IPS-NIHi7 (cell line): Measurements from ENCODE around the gene CLEC18C.
A peak's percentile ranks its signal among the peaks of the same experiment; 100 is the strongest.
"Not testable (repeated sequence)": the region's sequence is repeated elsewhere in the genome, so short reads cannot be mapped to it uniquely, and the experiment has no call there.

Experiments used
- DNase-seq: peaks from one replicate; pipeline ENCODE4 v3.0.0; 2012; ENCODE audit warnings: mixed read lengths; ENCODE audit errors: extremely low spot score

CLEC18C gene

DNA sequence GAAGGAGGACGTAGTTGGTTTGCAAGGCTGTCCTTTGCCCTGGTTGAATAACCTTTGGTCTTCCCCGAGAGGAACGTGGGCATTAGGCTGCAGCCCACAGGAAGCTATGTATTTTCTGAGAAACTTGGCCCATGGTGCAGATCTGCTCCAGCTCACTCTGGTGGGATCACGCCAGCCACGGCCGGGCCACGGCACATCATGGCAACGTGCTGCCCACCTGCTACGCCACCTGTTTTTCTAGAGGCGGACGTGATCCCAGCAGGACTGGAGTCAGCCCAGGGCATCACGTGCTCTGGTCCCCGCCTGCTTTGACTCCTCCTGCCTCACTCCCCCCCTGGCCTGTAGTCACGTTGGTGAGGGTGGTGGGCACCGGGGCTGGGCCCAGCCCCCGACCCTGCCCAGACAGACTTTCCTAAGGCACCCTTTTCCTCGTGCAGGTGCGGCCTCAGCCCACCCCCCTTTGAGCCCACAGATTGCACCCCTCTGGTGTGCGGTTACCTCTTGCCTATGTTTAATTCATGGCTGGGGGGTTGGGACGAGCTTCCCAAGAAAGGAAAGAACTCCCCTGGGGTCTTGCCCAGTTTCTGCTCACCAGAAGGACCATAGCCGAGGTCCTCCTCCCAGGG lies at the start of gene CLEC18C:
CLEC18C (plus strand) TSS at position 576 of the 626 bp plus-strand sequence. CDS start 492 bp downstream, outside the sequence.
- not testable (repeated sequence) for DNase-seq

DNA sequence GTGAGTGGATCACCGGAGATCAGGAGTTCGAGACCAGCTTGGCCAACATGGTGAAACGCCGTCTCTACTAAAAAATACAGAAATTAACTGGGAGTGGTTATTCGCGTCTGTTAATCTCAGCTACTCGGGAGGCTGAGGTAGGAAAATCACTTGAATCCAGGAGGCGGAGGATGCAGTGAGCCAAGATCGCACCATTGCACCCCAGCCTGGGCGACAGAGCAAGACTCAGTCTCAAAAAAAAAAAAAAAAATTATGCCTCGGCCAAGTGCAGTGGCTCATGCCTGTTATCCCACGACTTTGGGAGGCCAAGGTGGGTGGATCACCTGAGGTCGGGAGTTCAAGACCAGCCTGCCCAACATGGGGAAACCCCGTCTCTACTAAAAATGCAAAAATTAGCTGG lies 49.8 kb upstream of the CLEC18C start:
- DNase-seq = not testable (repeated sequence)

DNA sequence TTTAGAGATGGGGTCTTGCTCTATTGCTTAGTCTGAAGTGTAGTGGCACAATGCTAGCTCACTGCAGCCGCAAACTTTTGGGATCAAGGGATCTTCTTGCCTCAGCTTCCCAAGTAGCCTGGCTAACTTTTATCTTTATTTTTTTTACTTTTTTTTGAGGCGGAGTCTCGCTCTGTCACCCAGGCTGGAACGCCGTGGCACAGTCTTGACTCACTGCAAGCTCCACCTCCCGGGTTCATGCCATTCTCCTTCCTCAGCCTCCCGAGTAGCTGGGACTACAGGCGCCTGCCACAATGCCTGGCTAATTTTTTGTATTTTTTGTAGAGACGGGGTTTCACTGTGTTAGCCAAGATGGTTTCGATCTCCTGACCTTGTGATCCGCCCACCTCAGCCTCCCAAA lies 47.4 kb upstream of the CLEC18C start:
- not testable (repeated sequence) for DNase-seq

DNA sequence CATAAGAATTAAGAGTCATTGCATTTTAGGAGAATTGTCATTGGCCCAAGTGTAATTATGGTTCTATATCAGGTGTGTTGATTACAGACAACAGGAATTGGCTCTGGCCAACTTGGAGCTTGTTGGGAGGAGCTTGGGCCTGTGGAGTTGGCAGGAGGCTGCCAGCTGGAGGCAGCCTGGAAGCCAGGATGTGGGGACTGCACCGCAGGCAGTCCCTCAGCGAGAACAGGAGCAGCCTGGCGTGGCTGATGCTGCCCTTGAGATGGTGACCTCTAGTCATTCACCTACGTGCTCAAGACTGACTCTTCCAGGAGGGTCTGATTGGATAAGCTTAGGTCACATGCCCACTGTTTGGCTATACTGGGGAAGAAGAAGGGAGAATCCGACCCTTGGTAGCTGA lies 45.9 kb upstream of the CLEC18C start:
- DNase-seq = not testable (repeated sequence)

DNA sequence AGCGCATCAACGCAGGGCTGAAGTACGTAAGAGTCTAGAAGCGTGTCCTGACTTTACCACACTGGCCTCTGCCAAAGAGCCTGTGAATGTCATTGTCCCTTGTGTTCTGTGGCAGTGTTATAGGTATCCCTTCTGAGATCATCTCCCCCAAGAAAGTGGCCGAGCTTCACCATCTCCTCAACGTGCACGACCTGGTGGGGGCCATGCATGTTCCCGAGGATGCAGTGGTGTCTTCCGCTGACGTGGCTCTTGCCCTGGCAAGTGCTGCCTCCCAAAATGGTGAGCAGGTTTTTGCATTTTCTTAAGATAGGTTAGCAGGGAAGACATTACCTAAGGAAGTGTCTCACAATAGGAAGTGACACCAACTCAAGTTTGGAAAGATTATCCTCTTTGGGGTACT lies 44.7 kb upstream of the CLEC18C start:
- DNase-seq = not testable (repeated sequence)

DNA sequence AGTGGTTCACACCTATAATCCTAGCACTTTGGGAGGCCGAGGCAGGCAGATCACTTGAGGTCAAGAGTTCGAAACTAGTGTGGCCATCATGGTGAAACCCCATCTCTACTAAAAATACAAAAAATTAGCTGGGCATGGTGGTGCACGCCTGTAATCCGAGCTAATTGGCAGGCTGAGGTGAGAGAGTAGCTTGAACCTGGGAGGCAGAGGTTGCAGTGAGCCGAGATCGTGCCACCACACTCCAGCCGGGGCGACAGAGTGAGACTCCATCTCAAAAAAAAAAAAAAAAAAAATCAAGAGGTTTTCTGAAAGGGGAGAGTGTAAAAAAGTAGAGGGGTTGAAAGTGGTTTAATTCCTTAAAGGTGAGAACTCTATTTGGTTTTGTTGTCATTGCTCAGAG lies 37.8 kb upstream of the CLEC18C start:
- DNase-seq = not testable (repeated sequence)

DNA sequence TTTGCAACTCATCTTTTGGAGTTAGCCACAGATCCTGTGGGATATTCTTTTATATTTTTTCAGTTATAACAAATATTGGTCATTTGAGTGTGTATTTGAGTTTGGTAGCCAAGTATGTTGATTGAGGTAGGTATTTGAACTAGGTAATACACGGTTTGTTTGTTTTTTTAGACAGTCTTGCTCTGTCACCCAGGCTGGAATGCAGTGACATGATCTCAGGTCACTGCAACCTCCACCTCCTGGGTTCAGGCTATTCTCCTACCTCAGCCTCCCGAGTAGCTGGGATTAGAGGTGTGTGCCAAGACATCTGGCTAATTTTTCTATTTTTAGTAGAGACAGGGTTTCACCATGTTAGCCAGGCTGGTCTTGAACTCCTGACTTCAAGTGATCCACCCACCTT lies 37.0 kb upstream of the CLEC18C start:
- not testable (repeated sequence) for DNase-seq

DNA sequence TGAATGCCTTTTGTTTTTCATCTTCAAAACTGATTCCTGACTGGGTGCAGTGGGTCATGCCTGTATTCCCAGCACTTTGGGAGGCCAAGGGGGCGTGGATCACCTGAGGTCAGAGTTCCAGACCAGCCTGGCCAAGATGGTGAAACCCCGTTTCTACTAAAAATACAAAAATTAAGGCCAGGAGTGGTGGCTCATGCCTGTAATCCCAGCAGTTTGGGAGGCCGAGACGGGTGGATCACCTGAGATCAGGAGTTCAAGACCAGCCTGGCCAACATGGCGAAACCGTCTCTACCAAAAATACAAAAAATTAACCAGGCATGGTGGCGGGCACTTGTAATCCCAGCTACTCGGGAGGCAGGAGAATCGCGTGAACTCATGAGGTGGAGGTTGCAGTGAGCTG lies 30.8 kb upstream of the CLEC18C start:
- not testable (repeated sequence) for DNase-seq

DNA sequence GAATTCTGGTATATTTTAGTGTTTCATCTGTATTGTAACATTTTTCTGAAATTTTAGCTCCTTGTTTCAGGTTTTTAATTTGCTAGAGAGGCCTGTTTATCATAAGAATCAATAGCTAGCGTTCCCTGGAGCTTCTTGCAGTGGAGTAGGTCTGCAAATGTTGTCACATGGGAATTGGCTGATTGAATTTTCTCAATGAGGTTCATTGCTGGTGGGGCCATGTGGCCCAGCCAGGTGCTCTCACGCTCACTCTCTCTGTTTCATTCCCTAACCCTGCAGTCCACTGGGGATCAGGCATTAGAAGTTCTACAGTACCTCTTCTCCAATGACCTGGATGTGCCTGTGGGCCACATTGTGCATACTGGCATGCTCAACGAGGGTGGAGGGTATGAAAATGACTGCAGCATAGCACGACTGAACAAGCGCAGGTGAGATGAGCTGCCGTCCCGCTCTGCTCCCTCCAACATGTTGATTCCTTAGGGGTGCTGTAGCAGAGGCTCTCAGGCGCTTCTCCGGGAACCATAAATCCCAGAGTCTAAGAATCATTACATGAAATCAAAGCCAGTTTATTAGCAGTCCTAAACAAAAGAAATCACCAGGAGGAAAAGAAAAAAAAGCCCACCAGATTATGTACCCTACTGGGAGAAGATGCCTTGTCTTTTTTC lies 30.2 kb upstream of the CLEC18C start:
- not testable (repeated sequence) for DNase-seq

DNA sequence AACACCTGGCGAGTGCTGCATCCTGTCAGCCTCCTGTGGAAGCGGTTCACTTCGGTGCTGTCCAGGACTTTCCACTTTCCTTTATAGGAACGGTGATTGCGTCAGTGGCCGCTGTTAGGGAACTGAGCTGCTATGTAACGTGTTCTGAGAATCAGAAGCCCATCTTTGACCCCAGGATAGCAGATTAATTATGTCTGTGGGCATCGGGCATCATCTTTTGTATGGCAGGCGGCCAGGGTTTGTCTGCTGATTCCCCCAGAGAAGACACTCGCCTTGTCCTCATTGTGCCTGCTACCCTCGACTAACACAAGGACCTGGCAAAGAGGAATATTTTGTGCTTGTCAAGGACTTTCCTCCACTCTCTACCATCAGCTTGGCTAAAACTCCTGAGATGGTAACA lies 25.7 kb upstream of the CLEC18C start:
- DNase-seq = not testable (repeated sequence)

DNA sequence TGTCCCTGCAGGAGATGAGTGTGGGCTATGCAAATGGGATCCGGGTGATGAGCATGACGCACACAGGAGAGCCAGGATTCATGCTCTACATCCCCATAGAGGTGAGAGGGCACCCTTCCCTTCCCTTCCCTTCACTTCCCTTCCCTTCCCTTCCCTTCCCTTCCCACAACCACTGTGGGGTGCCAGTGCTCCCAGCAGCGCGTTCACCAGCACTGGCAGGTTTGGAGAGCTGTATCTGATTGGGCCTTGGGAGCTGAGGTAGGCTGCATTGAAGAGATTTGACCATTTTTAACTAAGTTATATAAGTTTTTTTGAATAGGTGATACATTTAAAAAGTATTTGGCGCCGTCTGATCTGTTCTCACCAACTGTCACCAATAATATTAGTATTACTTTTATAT lies 25.1 kb upstream of the CLEC18C start:
- not testable (repeated sequence) for DNase-seq

DNA sequence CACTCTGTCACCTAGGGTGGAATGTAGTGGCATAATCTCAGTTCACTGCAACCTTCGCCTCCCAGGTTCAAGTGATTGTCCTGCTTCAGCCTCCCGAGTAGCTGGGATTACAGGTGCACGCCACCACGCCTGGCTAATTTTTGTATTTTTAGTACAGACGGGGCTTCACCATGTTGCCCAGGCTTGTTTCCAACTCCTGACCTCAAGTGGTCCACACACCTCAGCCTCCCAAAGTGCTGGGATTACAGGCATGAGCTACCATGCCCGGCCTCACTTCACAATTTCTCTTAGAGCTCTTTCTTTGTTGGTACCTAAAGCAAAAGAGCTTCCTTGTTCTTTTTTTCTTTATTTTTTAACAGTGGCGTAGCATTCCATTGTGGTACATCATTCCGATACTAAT lies 24.3 kb upstream of the CLEC18C start:
- DNase-seq = not testable (repeated sequence)

DNA sequence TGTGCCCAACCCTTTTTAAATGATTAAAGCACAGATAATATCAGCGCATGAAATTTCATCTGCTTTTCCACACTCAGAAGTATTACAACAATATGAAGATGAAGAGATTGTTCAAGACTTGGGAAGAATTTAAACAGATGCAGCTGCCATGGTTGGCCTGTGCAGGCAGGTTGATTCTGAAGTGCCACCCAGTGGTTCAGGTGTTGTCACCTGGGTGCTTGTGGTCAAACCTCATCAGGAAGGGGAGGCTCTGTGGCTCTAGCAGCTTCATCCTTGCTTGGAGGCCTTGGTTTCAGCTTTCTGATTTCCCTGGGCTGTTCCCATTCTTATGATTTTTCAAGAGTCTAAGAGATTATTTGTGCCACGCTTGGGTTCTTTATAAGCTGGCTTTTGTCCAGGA lies 22.2 kb upstream of the CLEC18C start:
- DNase-seq = peak; percentile 12

DNA sequence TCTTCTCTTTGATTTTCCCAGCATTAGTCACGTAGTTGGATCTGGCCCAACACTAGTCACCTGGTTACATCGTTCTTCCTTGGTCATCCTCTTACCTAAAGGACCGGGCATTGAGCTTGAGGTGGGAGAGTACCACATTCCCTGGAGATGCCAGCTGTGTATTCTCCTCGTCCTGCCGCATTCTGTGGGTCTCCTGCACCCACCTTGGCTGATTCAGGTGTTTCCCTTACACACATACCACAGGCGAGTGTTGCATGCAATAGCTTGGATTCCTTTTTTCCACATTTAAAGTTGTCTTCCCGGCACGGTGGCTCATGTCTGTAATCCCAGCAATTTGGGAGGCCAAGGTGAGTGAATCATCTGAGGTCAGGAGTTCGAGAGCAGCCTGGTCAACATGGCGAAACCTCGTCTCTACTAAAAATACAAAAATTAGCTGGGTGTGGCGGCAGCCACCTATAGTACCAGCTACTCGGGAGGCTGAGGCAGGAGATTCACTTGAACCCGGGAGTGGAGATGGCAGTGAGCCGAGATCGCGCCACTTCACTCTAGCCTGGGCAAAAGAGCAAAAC lies 21.6 kb upstream of the CLEC18C start:
- DNase-seq = no peak

DNA sequence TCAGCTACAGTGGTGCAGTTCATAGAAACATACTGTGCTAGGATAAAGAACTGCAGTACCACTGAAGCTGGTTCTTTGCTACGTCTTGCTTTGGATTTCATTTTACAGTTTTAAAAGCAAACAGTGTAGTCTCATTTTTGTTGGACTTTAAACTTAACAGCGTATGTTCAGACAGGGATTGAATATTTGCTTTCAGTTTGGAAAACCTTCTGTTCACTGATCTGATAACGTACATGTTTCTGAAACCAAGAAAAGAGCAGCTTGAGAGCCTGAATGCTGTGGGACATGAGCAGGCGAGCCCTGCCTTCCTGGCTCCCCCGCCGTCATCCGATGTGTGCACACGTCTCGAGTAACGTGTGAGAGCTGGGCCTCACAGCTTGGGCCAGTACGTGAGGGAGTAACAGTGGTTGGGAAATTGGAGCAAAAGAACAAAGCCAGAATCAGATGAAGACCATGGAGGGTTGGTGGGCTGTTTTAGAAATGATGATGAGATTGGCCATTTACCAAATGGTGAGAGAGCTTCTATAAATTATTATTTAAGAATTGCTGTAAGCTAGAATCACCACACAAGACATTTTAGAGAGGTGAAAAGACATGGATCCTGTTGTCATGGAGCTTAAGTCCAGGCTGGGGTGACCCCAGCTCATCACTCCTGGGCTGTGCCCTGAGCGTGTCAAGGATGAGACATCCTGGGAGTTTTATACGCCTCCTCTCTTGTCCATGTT lies 20.8 kb upstream of the CLEC18C start:
- no peak for DNase-seq

DNA sequence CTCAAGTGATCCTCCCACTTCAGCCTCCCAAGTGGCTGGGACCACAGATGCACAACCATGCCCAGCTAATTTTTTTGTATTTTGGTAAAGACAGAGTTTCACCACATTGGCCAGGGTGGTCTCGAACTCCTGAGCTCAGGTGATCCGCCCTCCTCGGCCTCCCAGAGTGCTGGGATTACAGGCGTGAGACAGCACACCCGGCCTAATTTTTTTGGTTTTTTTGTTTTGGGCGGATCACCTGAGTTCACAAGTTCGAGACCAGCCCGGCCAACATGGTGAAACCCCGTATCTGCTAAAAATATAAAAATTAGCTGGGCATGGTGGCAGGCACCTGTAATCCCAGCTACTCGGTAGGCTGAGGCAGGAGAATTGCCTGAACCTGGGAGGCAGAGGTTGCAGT lies 18.9 kb upstream of the CLEC18C start:
- DNase-seq = not testable (repeated sequence)

DNA sequence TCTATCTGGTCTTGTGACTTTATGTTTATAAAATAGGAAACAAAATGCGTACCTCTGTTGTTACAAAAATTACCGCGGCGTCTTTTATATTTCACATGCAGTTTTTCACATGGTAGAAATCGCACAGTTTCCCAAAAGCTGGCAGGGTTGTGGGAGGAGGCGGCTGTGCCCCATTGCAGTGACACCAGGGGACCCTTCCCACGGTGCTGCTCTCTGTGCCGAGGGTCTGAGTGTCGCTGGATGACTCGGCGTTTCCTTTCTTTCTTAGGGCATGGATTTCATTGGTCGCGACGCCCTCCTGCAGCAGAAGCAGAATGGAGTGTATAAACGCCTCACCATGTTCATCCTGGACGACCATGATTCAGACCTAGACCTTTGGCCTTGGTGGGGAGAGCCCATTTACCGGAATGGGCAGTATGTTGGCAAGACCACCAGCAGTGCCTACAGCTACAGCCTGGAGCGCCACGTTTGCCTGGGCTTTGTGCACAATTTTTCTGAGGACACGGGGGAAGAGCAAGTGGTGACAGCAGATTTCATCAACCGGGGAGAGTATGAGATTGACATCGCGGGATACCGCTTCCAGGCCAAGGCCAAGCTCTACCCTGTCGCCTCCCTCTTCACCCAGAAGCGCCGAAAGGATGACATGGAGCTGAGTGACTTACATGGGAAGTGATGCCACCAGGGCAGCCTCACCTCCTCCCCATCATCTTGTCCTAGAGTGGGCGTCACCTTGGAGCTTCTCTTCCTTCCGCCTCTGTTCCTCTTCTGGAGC lies 17.2 kb upstream of the CLEC18C start:
- DNase-seq = peak; percentile 13

DNA sequence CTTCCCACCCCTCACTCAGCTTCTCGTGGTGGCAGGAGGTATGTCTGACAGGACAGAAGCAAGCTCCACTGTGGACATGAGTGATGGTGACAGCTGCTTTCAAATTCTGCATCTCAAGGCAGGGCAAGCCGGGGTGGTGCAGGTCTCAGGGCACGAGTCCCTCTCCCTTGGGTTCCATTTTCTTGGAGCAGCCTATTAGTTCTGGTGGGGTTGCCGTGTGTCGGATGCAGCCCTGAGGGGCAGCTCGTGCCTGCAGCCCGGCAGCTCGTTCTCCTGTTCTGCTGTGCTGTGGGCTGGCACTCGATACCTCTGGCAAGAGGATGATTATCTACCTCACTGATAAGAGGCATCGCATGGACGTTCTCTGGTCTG lies 16.5 kb upstream of the CLEC18C start:
- no peak for DNase-seq

DNA sequence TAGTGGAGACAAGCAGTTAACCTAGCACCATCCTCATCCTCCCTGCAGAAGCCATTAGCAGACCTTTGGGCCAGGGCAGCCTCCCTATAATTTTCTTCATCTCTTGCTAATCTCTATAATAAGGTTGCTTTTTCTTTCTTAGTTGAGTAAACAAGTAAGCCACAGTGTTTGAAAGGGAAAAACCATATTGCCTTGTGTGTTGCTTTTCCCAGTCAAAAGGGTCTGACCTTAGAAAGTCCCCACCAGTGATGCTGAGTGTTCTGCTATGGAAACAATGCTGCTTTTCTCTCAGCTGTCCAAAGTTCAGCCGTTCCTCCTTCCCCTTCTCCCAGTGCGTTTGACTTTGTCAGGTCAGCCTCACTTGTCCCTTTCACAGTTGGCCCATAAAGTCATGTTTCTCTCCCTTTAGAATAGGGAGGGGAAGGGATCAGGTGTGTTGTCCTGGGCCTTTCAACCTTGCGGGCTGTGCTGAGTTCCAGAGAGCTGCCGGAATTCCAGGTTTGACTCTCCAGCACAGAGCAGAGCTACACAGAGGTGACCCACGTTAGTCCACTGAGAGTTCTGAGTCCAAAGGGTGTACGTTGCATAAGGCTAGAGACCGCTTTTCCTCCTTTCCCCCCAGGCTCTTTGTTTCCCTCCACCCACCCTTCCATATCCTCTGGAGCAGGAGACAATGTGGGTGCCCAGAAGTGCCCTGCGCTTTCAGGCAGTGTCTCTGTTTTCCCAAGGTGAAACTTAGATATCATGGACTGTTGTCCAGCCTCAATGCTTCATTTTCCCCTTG lies 15.9 kb upstream of the CLEC18C start:
- no peak for DNase-seq

DNA sequence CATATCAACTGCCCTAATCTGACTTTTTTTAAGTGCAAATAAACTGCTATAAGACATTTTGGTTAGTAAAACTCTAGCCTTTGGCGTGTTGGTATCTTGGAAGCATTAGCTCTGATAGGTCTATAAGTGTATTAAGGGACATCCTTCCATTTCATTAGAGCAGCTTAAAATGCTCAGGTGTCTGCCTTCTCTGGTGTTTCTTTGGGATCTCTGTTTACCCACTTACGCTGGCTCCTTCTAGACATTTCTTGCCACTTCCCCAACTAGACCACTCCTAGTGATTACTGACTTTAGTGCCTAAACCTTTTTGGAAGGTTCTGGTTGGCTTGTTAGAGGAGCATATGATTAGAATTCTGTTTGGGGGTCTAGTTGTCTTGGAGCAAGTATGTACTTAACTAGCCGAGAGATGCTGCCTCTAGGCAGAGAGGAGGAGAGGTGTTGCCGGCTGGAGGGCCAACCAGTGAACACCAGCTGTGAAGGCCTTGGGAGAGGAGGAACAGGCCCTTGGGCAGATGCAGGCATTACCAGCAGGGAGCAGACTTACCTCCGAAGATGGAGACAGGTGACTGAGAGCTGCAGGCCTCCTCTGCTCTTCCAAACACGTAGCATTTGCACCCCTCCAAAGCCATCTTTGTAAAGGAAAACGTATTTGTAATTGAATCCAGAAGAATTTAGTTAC lies 15.2 kb upstream of the CLEC18C start:
- DNase-seq = peak; percentile 66
